ENCODE data around the gene GRPEL2.

Gene GRPEL2

DNA sequence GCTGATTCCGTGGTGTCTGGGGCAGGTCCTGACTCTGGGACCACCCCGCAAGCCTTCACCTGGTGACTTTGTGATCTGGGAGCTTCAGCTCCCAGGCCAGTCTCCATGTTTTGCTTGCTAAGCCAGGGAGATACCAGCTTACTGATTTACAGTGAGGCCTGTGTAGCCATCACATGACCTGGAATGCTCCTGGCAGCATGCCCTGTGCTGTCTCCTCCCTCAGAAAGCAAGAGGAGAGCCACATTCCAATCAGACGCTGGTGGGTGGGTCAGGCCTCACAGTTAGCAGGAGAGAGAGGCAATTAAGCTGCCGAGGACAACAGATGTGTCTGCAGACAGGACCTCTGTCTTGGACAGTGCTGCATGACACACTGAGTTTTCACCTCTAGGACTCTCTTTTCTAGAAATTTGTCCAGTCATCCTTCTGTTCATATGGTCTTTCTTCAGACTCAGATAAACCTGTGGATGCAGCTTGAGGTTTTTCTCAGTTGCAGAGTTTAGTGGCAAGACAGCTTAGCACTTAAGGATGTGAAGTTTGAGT, 24.4 kb upstream of the GRPEL2 start:
- peak; percentile 90 for DNase-seq

GRCh38 chr5:149322518-149322917, 22.8 kb upstream of the GRPEL2 start:
- no peak for DNase-seq

GRCh38 chr5:149323210-149323609, 22.1 kb upstream of the GRPEL2 start:
- no peak for DNase-seq

DNA sequence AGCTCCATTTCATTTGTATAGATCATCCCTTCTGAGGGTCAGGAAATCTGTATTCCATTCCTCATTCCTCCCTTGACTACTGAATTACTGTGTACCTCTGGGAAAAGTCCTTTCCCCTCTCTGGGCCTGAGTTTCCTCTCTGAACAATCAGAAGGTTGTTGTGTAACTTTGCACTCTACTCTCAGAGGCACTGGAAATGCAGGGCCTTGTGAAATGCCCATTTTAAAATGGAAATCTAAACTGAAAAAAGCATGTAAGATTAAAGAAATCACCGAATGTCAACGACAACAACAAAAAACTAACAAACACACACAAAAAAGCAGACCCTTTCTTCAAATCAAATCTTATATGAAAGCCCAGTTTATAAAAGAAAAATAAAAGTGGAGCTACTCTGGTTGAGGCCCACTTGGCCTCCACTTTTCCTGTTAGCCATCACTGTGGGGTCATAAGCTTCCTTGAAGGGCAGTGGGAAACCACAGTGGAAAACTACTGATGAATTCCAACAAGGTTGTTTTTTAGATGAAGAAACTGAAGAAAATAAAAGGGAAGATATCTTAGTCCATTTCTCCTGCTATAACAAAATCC, 21.6 kb upstream of the GRPEL2 start:
- DNase-seq = no peak

DNA sequence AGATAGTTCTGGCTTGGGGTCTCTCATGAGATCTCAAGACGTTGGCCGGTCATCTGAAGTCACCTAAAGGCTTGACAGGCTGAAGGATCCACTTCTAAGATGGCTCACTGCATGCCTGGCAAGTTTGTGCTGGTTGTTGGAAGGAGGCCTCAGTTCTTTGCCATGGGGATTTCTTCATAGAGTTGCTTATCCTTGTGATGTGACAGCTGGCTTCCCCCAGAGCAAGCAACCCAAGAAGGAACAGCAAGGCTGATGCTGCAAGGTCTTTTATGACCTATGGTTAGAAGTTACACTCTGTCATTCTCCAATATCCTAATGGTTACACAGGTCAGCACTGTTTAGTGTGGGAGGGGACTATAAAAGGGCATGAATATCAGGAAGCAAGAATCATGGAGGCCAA, 20.7 kb upstream of the GRPEL2 start:
- DNase-seq = no peak

GRCh38 chr5:149325166-149325735, 20.0 kb upstream of the GRPEL2 start:
- peak; percentile 55 for DNase-seq

DNA sequence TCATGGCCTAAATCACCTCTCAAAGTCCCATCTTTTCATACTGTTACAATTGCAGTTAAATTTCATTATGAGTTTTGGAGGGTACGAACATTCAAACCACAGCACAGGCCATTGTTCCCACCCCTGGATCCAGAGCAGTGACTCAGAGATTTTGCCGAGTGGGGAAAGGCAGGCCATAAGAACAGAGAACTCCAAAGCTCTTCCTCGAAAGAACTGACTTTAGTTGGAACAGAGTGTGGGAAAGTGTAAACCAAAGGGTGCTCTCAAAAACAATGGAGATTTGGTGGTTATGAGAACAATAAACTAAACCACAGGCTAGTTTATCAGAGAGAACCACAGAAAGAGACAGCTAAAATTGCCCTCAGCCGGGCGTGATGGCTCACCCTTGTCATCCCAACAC, 19.4 kb upstream of the GRPEL2 start:
- DNase-seq = no peak

DNA sequence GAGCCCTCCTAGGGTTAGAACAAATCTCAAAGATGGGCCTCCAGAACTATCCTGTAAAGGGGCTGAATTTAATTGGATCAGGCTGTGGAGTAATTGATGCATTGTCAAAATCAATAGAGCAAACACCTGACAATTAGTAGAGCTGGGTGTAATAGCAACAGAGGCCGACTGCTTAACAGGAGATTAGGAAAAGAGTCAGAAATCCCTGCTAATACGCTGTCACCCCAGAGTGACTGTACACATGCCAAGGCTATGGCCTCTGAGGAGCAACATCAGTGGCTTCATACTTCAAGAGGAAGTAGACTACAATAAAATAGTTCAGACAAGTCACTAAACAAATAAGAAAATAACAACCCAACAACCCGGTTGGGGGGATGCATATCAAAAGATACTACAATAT, 18.7 kb upstream of the GRPEL2 start:
- no peak for DNase-seq

DNA sequence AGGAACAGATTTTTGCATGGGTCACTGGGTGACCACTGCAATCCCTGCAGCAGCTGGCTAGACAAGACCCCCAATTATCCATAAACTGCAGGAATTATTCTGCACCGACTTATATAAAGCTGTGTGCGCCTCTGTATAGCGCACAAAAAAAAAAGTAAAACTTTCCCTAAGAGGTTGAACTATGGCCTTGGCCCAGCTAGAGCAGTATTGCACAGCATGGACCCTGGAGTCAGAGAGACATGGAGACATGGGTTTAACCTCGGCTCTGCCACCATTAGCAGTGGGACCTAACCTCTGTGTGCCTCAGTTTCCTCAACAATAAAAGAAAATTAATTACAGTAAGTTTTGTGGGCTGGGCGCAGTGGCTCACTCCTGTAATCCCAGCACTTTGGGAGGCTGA, 17.1 kb upstream of the GRPEL2 start:
- DNase-seq = no peak

DNA sequence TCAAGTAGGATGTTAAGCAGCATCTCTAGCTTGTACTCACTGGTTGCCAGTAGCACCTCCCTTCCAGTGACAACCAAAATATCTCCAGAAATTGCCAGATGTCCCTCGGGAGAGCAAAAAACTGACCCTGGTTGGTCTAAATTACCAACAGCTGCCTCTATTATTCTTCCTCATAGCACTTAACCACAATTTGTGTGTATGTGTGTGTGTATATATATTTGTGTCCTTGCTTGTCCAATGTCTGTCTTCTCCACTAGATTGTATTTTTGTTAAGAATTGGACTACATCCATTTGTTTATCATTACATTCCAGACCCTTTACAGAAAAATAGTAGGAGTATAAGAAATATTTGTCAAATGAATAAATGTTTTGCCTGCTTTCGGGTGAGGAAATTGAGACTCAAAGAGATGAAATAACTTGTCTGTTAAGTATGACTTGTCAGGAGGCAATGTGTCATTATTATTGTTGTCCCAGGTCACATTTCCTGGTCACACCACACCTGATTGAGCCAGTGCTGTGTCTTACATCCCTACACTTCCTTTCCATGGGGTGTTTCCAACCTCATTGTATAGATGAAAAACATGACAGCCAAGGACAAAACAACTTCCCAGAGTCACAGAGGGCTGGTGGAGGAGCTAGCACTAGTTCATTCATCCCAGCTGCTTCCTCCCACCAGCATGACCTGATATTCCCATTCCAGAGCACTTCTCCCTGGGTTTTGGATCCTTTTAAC, 11.4 kb upstream of the GRPEL2 start:
- DNase-seq = no peak

DNA sequence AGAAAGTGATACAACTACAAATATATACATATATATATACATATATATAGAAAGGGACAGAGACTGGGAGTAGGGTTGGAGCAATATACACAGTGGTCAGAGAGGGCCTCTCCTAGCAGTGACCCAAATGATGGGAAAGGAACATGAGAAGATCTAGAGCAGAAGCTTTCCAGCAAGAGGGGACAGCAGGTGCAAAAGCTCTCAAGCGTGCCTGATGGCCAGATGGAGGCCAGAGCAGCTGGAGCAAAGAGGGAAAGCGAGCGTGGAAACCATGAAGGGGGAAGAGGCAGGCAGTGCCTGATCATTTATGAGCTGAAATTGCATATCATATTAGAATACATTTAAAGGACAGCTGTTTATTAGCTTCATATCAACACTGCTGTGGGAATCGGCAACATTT, 7.6 kb upstream of the GRPEL2 start:
- no peak for DNase-seq

- no peak for DNase-seq
Observed at GRCh38 chr5:149338364-149338763, 6.9 kb upstream of the GRPEL2 start.

DNA sequence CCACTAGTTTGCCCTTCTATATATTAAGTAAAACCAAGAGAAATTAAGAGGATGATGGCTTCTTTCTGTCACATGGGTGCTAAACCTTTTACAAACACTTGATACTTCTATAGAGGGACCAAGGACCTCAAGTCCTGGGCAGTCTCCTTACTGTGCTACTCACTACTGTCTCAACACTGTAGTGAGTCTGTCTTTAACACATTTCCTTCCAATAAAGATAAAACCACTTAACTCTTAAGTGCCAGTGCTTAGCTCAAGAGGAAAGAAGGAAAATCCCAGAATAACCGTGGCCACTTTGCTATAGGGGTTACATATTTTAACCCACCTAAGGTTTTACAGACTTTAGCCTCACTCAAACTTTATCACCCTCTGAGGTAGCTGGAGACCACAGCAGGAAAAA, 4.4 kb upstream of the GRPEL2 start:
- DNase-seq = no peak

DNA sequence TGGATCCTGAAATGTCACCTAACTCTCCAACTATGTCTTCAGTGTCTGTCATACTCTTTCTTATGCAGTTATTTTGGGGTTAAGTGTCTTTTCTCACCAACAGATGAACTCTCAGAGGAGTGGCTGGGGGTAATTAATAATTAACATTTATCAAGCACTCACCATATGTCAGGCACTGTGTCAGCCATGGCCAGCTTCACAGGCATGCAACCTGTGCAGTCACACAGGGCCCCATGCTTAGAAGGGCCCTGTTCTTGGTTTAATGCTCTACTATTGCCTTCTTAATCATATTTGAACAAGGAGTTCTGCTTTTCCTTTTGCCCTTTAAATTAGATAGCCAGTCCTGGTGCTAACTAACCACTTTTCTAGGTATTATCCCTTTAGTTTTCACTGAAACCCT, 3.4 kb upstream of the GRPEL2 start:
- no peak for DNase-seq

DNA sequence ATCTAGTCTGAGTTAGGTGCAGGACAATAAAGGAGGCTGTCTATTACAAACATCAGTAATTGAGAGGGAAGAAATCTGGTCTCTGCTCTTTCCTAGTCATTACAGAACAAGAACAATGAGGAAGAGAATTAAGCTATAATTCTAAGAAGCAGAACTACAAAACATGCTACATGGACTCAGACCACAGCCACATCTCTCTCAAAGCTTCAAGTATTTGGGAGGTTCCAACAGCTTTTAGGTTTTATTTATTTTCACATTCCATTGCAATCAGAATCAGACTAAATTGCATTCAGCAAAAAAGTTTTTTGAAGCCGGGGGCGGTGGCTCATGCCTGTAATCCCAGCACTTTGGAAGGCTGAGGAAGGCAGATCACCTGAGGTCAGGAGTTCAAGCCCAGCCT, 1.1 kb upstream of the GRPEL2 start:
- no peak for DNase-seq

DNA sequence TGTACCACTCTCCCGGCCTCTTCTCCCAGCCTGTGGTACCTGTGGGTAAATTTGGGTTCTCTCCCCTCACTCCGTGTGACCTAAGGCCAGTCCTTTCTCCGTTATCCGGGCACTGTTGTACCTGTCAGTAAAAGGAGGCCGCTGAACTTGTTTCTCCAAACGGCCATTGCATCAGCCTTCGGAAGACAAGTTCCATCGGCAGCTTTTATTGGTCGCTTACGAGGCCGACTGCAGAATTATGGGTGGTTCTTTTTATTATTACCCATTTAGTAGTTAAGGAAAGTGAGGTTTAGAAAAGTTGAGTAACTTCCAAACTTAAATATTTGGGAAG, 558 bp downstream of the GRPEL2 start:
- DNase-seq = no peak

GRCh38 chr5:149348518-149348917, 3.2 kb downstream of the GRPEL2 start:
- DNase-seq = no peak

- no peak for DNase-seq
Observed at GRCh38 chr5:149349382-149349781, 4.1 kb downstream of the GRPEL2 start.

DNA sequence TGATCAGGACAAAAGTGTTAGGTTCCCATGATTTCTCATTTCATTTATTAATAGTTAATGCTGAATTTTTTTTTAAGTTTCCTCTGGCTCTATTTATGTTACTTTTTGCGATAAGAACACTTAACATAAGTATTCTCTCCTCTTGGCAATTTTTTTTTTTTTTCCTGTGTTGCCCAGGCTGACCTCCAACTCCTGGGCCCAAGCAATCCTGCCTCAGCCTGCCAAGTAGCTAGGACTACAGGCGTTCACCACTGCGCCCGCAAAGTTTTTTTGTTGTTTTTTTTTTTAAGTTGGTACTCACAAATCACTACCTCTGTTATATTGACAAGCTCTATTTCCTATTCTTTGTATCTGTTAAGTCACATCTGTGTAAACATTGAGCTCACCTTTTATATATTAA, 6.9 kb downstream of the GRPEL2 start:
- no peak for DNase-seq

DNA sequence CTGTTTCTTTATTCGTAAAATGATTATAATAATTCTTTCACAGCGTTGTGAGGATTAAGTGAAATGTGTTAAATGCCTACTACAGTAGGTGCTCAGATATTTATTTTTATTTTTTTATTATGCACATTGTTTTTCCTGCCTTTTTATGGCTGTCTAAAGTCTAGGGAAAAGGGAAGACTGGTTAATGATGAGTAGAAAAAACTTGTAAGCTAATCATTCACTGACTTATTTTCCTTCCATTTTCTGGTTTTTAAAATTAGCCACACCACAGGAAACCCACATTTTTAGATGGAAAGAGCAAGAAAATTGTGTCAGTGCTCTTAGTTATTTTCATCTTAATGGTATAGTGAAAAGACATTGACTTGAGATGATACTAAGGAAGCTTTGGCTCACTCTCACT, 8.6 kb downstream of the GRPEL2 start:
- DNase-seq = no peak

DNA sequence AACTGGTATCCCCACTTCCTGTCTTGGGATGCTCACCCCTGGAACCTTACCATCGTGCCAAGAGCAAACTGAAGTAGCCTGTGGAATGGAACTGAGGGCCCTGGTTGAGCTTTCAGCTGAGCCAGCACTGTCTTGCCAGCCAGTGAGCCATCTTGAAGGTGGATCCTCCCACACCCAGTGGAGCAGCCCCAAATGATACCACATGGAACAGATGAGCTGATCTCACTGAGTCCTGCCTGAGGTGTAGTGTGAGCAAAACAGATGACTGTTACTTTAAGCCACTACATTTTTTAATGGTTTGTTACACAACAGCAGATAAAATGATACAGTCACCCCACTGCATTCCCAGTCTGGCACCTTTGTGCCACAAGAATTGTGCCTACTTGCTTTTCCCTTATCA, 10.4 kb downstream of the GRPEL2 start:
- no peak for DNase-seq

DNA sequence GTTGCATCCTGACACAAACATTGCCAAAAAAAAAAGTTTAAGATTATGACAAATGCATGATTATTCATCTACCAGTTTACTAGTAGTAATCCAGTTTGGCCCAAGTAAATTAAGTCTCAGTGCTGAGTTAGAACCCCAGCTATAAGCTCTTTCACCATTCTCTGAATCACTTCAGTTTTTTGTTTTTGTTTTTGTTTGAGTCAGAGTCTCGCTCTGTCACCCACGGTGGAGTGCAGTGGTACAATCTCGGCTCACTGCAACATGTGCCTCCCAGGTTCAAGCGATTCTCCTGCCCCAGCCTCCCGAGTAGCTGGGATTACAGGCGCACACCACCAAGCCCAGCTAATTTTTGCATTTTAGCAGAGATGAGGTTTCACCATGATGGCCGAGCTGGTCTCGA, 11.1 kb downstream of the GRPEL2 start:
- DNase-seq = no peak

DNA sequence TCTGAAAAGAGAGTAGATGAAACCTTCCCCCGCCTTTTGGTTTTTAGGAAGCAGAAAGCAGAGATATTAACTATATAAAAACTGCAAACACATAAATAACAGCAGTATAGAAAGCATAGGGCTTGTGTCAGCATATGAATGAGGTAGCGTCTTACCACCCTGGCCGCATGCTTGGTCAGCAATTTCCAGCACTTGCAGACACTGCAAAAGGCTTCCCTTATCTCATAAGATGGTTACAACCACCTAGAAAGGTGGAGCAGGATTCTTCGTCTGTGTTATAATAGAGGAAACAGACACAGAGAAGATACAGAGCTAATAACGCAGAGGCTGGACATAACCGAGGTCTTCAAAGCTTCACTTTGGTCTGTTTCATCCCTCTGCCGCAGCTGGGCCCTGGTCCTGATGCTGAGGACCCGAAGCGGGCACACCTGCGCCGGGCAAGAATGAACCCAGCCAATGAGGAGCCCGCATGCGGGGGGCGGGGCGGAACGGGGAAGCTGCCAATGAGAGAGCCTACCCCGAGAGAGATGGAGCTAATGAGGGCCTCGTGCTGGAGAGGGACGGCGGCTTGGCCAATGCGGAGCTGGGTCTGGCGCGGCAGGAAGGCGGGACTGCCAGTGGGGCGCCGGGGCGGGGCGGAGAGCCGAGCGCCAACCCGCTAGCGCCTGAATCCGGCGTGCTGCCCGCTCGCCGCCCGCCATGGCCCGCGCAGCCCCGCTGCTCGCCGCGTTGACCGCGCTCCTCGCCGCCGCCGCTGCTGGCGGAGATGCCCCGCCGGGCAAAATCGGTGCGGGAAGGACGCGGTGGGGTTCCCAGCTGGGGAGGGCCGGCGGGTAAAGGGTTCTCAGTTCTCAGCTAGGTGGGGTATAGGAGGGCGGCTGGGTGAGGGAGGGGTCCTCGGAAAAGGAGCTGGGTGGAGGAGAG, 12.3 kb downstream of the GRPEL2 start, which contains the start of gene PCYOX1L:
Gene PCYOX1L (plus strand): TSS at position 677 of the 924 bp plus-strand sequence. CDS start 23 bp downstream, at position 700.
- DNase-seq = peak; percentile 95
